PC-3 (cell line): Measurements from ENCODE around the gene UNK. TPM values are rescaled to one million over a fixed set of nuclear protein-coding genes. Genes with fewer than 3 reads are reported as not detected.

Source experiments
- ATAC-seq: fragments of 200-7000 bp; cut with Tn5 transposase; 2 replicates; pipeline ENCODE4 v1.9.1; 2020; ENCODE audit warnings: mild to moderate bottlenecking, moderate library complexity
- BruUV-seq: library from RNA; stranded (reverse); fragments of 400-500 nt; replicated peaks from 2 replicates; lab custom pipeline; 2021; lab: Mats Ljungman, UMichigan
- CTCF ChIA-PET: fragments of 300-600 bp; sonication (Branson Sonifier 250); formaldehyde crosslinking; loops from one replicate; lab custom pipeline; 2022; ENCODE audit warnings: antibody characterized with exemption; lab: Charles Lee
- POLR2A ChIA-PET: fragments of 300-600 bp; sonication (Branson Sonifier 250); formaldehyde crosslinking; loops from one replicate; lab custom pipeline; 2022; ENCODE audit warnings: antibody characterized with exemption; ENCODE audit not compliant: unreplicated experiment; lab: Charles Lee
- DNase-seq: peaks from one replicate; pipeline ENCODE4 v3.0.0-alpha.2; 2015
- H2AFZ ChIP-seq: fragments of 300-600 bp; sonication (generic); 2 replicates; pipeline ENCODE4 v1.6.0; 2016; ENCODE audit warnings: antibody characterized with exemption, low read length
- H3F3A ChIP-seq: fragments of 300-600 bp; sonication (generic); one replicate; pipeline ENCODE4 v1.6.0; 2017; ENCODE audit warnings: antibody characterized with exemption, low read length, control low read depth, mild to moderate bottlenecking; ENCODE audit not compliant: unreplicated experiment
- H3K27ac ChIP-seq: fragments of 300-600 bp; sonication (generic); 2 replicates; pipeline ENCODE4 v1.5.1; 2016; ENCODE audit warnings: mild to moderate bottlenecking, low read length
- H3K27me3 ChIP-seq: fragments of 300-600 bp; sonication (generic); 2 replicates; pipeline ENCODE4 v1.6.1; 2016; ENCODE audit warnings: low read length, mixed read lengths
- H3K36me3 ChIP-seq: fragments of 300-600 bp; sonication (generic); 2 replicates; pipeline ENCODE4 v1.6.1; 2016; ENCODE audit warnings: low read depth, mixed run types, low read length, mixed read lengths
- H3K4me1 ChIP-seq: fragments of 300-600 bp; sonication (generic); 2 replicates; pipeline ENCODE4 v1.5.1; 2016; ENCODE audit warnings: low read length; ENCODE audit not compliant: insufficient read depth
- H3K4me2 ChIP-seq: fragments of 300-600 bp; sonication (generic); 2 replicates; pipeline ENCODE4 v1.6.0; 2016; ENCODE audit warnings: low read length
- H3K4me3 ChIP-seq: fragments of 300-600 bp; sonication (generic); 2 replicates; pipeline ENCODE4 v1.5.1; 2016; ENCODE audit warnings: mild to moderate bottlenecking, low read length, mixed read lengths
- H3K79me2 ChIP-seq: fragments of 300-600 bp; sonication (generic); 2 replicates; pipeline ENCODE4 v1.6.1; 2017; ENCODE audit warnings: low read length, mixed read lengths
- H3K9ac ChIP-seq: fragments of 300-600 bp; sonication (generic); 2 replicates; pipeline ENCODE4 v1.6.0; 2016; ENCODE audit warnings: mild to moderate bottlenecking, low read length
- H3K9me2 ChIP-seq: fragments of 300-600 bp; sonication (generic); replicated peaks from 2 replicates; pipeline ENCODE4 v1.6.1; 2016; ENCODE audit warnings: mixed run types, low read length, mixed read lengths
- H3K9me3 ChIP-seq: fragments of 300-600 bp; sonication (generic); 2 replicates; pipeline ENCODE4 v1.6.1; 2016; ENCODE audit warnings: low read length, mixed read lengths
- H4K20me1 ChIP-seq: fragments of 300-600 bp; sonication (generic); 2 replicates; pipeline ENCODE4 v1.6.1; 2016; ENCODE audit warnings: low read length, mixed read lengths
- CTCF ChIP-seq: fragments of 300-600 bp; sonication (generic); conservative IDR thresholded peaks from 2 replicates; pipeline ENCODE4 v1.5.1; 2017; ENCODE audit warnings: antibody characterized with exemption, low read depth, mild to moderate bottlenecking, low read length
- EZH2 ChIP-seq: fragments of 300-600 bp; sonication (generic); IDR thresholded peaks from one replicate; pipeline ENCODE4 v1.6.1; 2017; ENCODE audit warnings: antibody characterized with exemption, mild to moderate bottlenecking, low read length; ENCODE audit not compliant: unreplicated experiment
- EZH2phosphoT487 ChIP-seq: fragments of 300-600 bp; sonication (generic); IDR thresholded peaks from 2 replicates; pipeline ENCODE4 v1.6.1; 2018; ENCODE audit warnings: mild to moderate bottlenecking, antibody characterized with exemption, low read length, borderline replicate concordance
- intact Hi-C: fragments of 100-400 bp; cut with micrococcal nuclease; formaldehyde crosslinking; loops from 2 replicates; pipeline ENCODE4 v1.9.0; 2023
- total RNA-seq: library from RNA; depleted of rRNA; stranded (reverse); fragments of >200 nt; gene quantifications from 2 replicates; pipeline ENCODE4 v1.2.3, GENCODE V29; 2014

The UNK gene
- total RNA-seq, 1 experiment from 2014 or later = 21.8 TPM

DNA sequence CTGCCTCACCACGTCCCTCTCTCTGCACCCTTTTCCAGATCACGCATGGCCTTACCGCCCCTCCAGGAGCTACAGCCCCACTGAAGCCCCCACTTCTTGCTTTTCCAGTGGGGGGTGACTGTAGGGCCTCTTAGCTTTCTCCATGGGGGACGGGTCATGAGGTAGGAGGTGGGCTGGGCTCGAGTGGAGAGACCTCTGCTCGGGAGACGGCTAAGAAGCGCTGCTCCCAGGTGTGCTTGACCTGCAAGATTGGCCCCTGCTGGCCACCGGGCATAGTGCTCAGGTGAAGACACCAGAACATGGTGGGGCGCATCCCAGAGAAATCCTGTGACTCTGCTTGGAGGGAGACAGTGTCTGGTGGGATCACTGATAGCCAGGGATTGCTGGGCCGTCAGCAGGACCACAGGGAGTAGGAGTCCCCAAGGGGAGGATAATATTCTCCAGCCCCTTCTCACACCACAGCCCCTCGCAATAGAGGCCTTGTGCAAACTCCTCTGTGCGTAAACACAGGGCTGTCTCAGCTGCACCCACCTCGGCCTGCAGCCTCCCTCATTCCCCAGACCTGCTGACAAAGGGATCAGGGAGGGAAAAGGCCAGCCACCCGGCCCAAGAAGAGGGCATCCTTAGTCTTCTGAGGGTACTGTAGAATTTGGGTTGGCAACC lies 10.7 kb upstream of the UNK start:
- Histone ChIP-seq H3K9me2 (no peaks in the 10 kb centered on the region), H3K79me2 (peaks cover 25% of the 10 kb centered on the region), H3K4me1 (peaks cover 23% of the 10 kb centered on the region), H4K20me1 (peaks cover 29% of the 10 kb centered on the region), H3K9ac (no peak overlapping the region), H3K27ac (no peak overlapping the region), H3K4me2 (no peak overlapping the region), H2AFZ (no peak overlapping the region), H3K9me3 (no peaks in the 10 kb centered on the region), H3F3A (peaks cover 16% of the 10 kb centered on the region), H3K36me3 (peaks cover 27% of the 10 kb centered on the region), H3K4me3 (no peak overlapping the region), H3K27me3 (no peaks in the 10 kb centered on the region)
- ChIA-PET CTCF (interaction anchor here (1.0 kb wide), 1 partner anchor 72 kb away, joined by 4 read pairs; no protein-coding TSS in a partner anchor), POLR2A (no interaction called here)
- intact Hi-C loops = loop anchor here (5.0 kb wide), 1 partner anchor 73 kb away; no protein-coding TSS in a partner anchor
- DNase-seq (no peak), ATAC-seq (no peak)
- BruUV-seq = no TSS peak
- TF ChIP-seq EZH2 (no peak), CTCF (peak; percentile 39)

DNA sequence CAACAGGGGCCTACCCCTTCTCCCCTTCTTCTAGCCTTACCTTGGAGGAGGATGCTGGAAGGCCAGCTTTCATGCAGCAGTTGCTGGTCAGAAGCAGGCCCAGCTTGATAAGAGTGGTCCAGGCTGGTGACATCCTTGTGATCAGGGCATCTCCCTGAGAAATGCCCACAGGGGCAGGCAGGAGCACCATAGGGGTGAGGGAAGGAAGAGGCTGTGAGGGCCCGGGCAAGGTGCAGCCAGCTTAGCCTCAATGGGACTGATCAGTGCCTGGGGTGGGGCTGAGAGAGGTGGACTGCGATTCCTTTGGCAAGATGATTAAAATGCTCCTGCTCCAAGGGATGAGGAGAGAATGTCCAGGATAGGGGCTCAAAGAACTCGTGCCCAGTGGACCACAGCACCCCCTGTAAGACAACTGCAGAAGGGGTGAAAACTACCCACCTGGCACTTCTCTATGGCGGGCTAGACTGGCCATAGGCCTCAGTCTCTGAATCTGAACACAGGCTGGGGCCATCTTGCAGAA lies 10.1 kb upstream of the UNK start:
- peaks cover 30% of the 10 kb centered on the region for H3K79me2 ChIP-seq
- no peak overlapping the region for H3K4me3 ChIP-seq
- peaks cover 30% of the 10 kb centered on the region for H3K36me3 ChIP-seq
- H3K27ac ChIP-seq = no peak overlapping the region
- no peak for ATAC-seq
- H3K4me2 ChIP-seq = no peak overlapping the region
- peaks cover 16% of the 10 kb centered on the region for H3F3A ChIP-seq
- intact Hi-C loops = loop anchor here (5.0 kb wide), 1 partner anchor 73 kb away; no protein-coding TSS in a partner anchor
- no peaks in the 10 kb centered on the region for H3K27me3 ChIP-seq
- TF ChIP-seq EZH2 (no peak), CTCF (no peak; the same call in 1 of the 2 replicates), EZH2phosphoT487 (no peak)
- H3K4me1 ChIP-seq = peaks cover 20% of the 10 kb centered on the region
- ChIA-PET POLR2A (interaction anchor here (0.5 to 0.6 kb wide), 3 partner anchors 17 to 109 kb away, joined by 3 to 5 read pairs (median 5); no protein-coding TSS in a partner anchor), CTCF (interaction anchor here (0.6 to 1.2 kb wide), 4 partner anchors 11 to 122 kb away, joined by 3 to 6 read pairs (median 3); partner anchors contain the start of gene TRIM65)
- no peak overlapping the region for H3K9ac ChIP-seq
- no peak for DNase-seq
- H3K9me2 ChIP-seq = no peaks in the 10 kb centered on the region
- H3K9me3 ChIP-seq = no peaks in the 10 kb centered on the region
- peaks cover 31% of the 10 kb centered on the region for H4K20me1 ChIP-seq
- H2AFZ ChIP-seq = no peak overlapping the region
- BruUV-seq = no TSS peak
